Measurements from ENCODE around the gene TMTC2. TPM values are rescaled to one million over a fixed set of nuclear protein-coding genes. Genes with fewer than 3 reads are reported as not detected.

The TMTC2 gene
- total and polyA plus RNA-seq, 2 donors from 2014 or later: 6.0 to 32.9 TPM

- Histone ChIP-seq H3K27me3 (ENCODE audit: control insufficient read depth, insufficient read depth, low read length) (no peaks in the 10 kb centered on the region), H3K9me3 (ENCODE audit: control insufficient read depth in 2 of 3, insufficient read depth in 1 of 3, low read length in 3 of 3) (no peaks in the 10 kb centered on the region), H3K9ac (ENCODE audit: low read length in 3 of 3) (no peak overlapping the region), H3K4me1 (ENCODE audit: control insufficient read depth in 2 of 3, insufficient read depth in 2 of 3, low read depth in 1 of 3, low read length in 3 of 3) (no peaks in the 10 kb centered on the region), H3K27ac (ENCODE audit: low read depth in 2 of 2, low read length in 2 of 2) (no peak overlapping the region), H3K36me3 (ENCODE audit: control insufficient read depth in 2 of 3, insufficient read depth in 3 of 3, low read length in 3 of 3) (no peaks in the 10 kb centered on the region), H3K4me3 (ENCODE audit: low read length in 3 of 3) (no peak overlapping the region)
- intact Hi-C loops (cut with DNase I): no loop called here
- FAIRE-seq: no peak
- TF ChIP-seq, protein P1, sequence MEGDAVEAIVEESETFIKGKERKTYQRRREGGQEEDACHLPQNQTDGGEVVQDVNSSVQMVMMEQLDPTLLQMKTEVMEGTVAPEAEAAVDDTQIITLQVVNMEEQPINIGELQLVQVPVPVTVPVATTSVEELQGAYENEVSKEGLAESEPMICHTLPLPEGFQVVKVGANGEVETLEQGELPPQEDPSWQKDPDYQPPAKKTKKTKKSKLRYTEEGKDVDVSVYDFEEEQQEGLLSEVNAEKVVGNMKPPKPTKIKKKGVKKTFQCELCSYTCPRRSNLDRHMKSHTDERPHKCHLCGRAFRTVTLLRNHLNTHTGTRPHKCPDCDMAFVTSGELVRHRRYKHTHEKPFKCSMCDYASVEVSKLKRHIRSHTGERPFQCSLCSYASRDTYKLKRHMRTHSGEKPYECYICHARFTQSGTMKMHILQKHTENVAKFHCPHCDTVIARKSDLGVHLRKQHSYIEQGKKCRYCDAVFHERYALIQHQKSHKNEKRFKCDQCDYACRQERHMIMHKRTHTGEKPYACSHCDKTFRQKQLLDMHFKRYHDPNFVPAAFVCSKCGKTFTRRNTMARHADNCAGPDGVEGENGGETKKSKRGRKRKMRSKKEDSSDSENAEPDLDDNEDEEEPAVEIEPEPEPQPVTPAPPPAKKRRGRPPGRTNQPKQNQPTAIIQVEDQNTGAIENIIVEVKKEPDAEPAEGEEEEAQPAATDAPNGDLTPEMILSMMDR (IDR thresholded peaks at IDR 0.05; ENCODE audit: borderline replicate concordance, extremely low read depth, insufficient read depth): no peak
- no peak for DNase-seq
These were observed 223.7 kb downstream of the TMTC2 start for GRCh38 chr12:82910246-82910893.

- intact Hi-C loops (cut with DNase I): no loop called here
- Histone ChIP-seq H3K4me3 (ENCODE audit: low read length in 3 of 3) (no peak overlapping the region), H3K9ac (ENCODE audit: low read length in 3 of 3) (no peak overlapping the region), H3K27me3 (ENCODE audit: control insufficient read depth, insufficient read depth, low read length) (no peaks in the 10 kb centered on the region), H3K36me3 (ENCODE audit: control insufficient read depth in 2 of 3, insufficient read depth in 3 of 3, low read length in 3 of 3) (no peaks in the 10 kb centered on the region), H3K4me1 (ENCODE audit: control insufficient read depth in 2 of 3, insufficient read depth in 2 of 3, low read depth in 1 of 3, low read length in 3 of 3) (no peaks in the 10 kb centered on the region), H3K9me3 (ENCODE audit: control insufficient read depth in 2 of 3, insufficient read depth in 1 of 3, low read length in 3 of 3) (no peaks in the 10 kb centered on the region), H3K27ac (ENCODE audit: low read depth in 2 of 2, low read length in 2 of 2) (no peak overlapping the region)
- FAIRE-seq (no peak), DNase-seq (no peak)
- TF ChIP-seq, protein P1 (IDR thresholded peaks at IDR 0.05; ENCODE audit: borderline replicate concordance, extremely low read depth, insufficient read depth): no peak
These were observed 225.7 kb downstream of the TMTC2 start for GRCh38 chr12:82912406-82912805.

DNA sequence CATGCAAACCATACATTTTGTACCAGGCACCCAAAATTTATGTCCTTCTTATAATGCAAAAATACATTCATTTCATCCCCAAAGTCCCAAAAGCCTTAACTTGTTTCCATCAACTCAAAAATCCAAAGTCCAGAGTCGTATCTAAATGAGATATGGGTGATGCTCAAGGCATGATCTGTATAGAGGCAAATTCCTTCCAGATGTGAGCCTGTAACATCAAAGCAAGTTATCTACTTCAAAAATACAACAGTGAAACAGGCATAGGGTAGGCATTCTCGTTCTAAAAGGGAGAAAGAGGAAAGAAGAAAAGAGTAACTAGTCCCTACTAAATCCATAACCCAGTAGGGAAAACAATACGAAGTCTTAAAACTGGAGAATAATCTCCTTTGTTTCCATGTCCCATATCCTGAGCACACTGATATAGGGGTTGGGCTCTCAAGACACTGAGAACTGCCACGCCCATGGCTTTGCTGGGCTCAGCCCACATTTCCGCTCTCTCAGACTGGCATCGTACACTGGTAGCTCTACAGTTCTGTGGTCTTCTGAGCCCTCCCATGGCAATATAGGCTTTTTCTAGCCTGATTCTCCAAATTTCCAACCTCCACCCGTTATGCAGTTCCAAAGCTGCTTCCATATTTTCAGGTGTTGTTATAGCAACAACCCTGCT is 232.8 kb downstream of the TMTC2 start:
- intact Hi-C loops (cut with DNase I): no loop called here
- no peak for FAIRE-seq
- TF ChIP-seq, protein P1 (IDR thresholded peaks at IDR 0.05; ENCODE audit: borderline replicate concordance, extremely low read depth, insufficient read depth): no peak

More for the DNA sequence above, 232.8 kb downstream of the TMTC2 start:
- Histone ChIP-seq H3K27ac (ENCODE audit: low read depth in 2 of 2, low read length in 2 of 2) (no peak overlapping the region), H3K4me1 (ENCODE audit: control insufficient read depth in 2 of 3, insufficient read depth in 2 of 3, low read depth in 1 of 3, low read length in 3 of 3) (no peaks in the 10 kb centered on the region), H3K27me3 (ENCODE audit: control insufficient read depth, insufficient read depth, low read length) (no peaks in the 10 kb centered on the region), H3K4me3 (ENCODE audit: low read length in 3 of 3) (no peak overlapping the region), H3K9ac (ENCODE audit: low read length in 3 of 3) (no peak overlapping the region), H3K36me3 (ENCODE audit: control insufficient read depth in 2 of 3, insufficient read depth in 3 of 3, low read length in 3 of 3) (no peaks in the 10 kb centered on the region), H3K9me3 (ENCODE audit: control insufficient read depth in 2 of 3, insufficient read depth in 1 of 3, low read length in 3 of 3) (no peaks in the 10 kb centered on the region)
- DNase-seq: no peak
